Stimulated activated naive CD4-positive, alpha-beta T cell treated with Interleukin-2 at 50 U/mL for 16 hours (primary cell): Measurements from ENCODE around the gene TTC9B.
"Not testable (repeated sequence)": the region's sequence is repeated elsewhere in the genome, so short reads cannot be mapped to it uniquely, and the experiment has no call there.

ENCODE experiments used
- DNase-seq: peaks from one replicate; lab custom pipeline; 2025; lab: John Stamatoyannopoulos, UW

TTC9B gene

GRCh38 chr19:40214936-40215335, 3.2 kb downstream of the TTC9B start:
- no peak for DNase-seq

- DNase-seq: no peak
Observed at GRCh38 chr19:40213882-40214570, 4.2 kb downstream of the TTC9B start.

GRCh38 chr19:40213251-40213829, 4.8 kb downstream of the TTC9B start:
- DNase-seq: no peak

GRCh38 chr19:40210889-40211288, 7.3 kb downstream of the TTC9B start:
- no peak for DNase-seq

GRCh38 chr19:40208602-40209001, 9.6 kb downstream of the TTC9B start:
- no peak for DNase-seq

GRCh38 chr19:40205760-40206159, 12.4 kb downstream of the TTC9B start:
- no peak for DNase-seq

- no peak for DNase-seq
Observed at GRCh38 chr19:40204381-40204780, 13.8 kb downstream of the TTC9B start.

GRCh38 chr19:40200341-40201099, 17.7 kb downstream of the TTC9B start:
- no peak for DNase-seq

GRCh38 chr19:40198272-40198990, 19.8 kb downstream of the TTC9B start:
- no peak for DNase-seq

GRCh38 chr19:40193587-40193849, 24.7 kb downstream of the TTC9B start:
- no peak for DNase-seq

GRCh38 chr19:40192758-40193586, 25.2 kb downstream of the TTC9B start:
- no peak for DNase-seq

- DNase-seq: no peak
Observed at GRCh38 chr19:40191836-40192646, 26.1 kb downstream of the TTC9B start.

- peak; percentile 80 for DNase-seq
Observed at GRCh38 chr19:40190891-40191835, 27.0 kb downstream of the TTC9B start, which contains the start of gene MAP3K10. Gene MAP3K10 (plus strand): TSS chr19:40191426. CDS start chr19:40192032, 606 bp downstream.

- DNase-seq: no peak
Observed at GRCh38 chr19:40184273-40184672, 33.9 kb downstream of the TTC9B start.

GRCh38 chr19:40178756-40179155, 39.4 kb downstream of the TTC9B start:
- DNase-seq: no peak

GRCh38 chr19:40177286-40178070, 40.7 kb downstream of the TTC9B start:
- DNase-seq: no peak

- no peak for DNase-seq
Observed at GRCh38 chr19:40175820-40176219, 42.4 kb downstream of the TTC9B start.

GRCh38 chr19:40174092-40174491, 44.1 kb downstream of the TTC9B start:
- DNase-seq: no peak

GRCh38 chr19:40171293-40171692, 46.9 kb downstream of the TTC9B start:
- not testable (repeated sequence) for DNase-seq
